Smooth muscle cell (in vitro differentiated cells): ENCODE results near the gene ZNF652. TPM values are rescaled to one million over a fixed set of nuclear protein-coding genes. Genes with fewer than 3 reads are reported as not detected.

Experiments used
- DNase-seq: peaks from one replicate; lab custom pipeline; 2025; ENCODE audit not compliant: unreplicated experiment; lab: John Stamatoyannopoulos, UW
- H2AFZ ChIP-seq: fragments of 200-600 bp; sonication (generic); 2 replicates; pipeline ENCODE4 v1.6.0; 2016; ENCODE audit warnings: antibody characterized with exemption, low read depth, mild to moderate bottlenecking
- H3F3A ChIP-seq: fragments of 200-600 bp; sonication (generic); 2 replicates; pipeline ENCODE4 v1.6.0; 2017; ENCODE audit warnings: antibody characterized with exemption, low read depth
- H3K27ac ChIP-seq: fragments of 200-600 bp; sonication (generic); 2 replicates; pipeline ENCODE4 v1.5.1; 2016; ENCODE audit warnings: low read depth, mild to moderate bottlenecking
- H3K27me3 ChIP-seq: fragments of 200-600 bp; sonication (generic); 2 replicates; pipeline ENCODE4 v1.6.1; 2016; ENCODE audit warnings: low read depth, mild to moderate bottlenecking
- H3K36me3 ChIP-seq: fragments of 200-600 bp; sonication (generic); 2 replicates; pipeline ENCODE4 v1.5.1; 2016; ENCODE audit warnings: low read depth
- H3K4me1 ChIP-seq: fragments of 200-600 bp; sonication (generic); 2 replicates; pipeline ENCODE4 v1.5.1; 2016; ENCODE audit warnings: low read depth
- H3K4me2 ChIP-seq: fragments of 200-600 bp; sonication (generic); 2 replicates; pipeline ENCODE4 v1.6.0; 2016; ENCODE audit warnings: mild to moderate bottlenecking
- H3K4me3 ChIP-seq: fragments of 200-600 bp; sonication (generic); 2 replicates; pipeline ENCODE4 v1.5.1; 2016; ENCODE audit warnings: mild to moderate bottlenecking
- H3K79me2 ChIP-seq: fragments of 200-600 bp; sonication (generic); 2 replicates; pipeline ENCODE4 v1.6.0; 2016; ENCODE audit warnings: low read depth, mild to moderate bottlenecking
- H3K9ac ChIP-seq: fragments of 200-600 bp; sonication (generic); 2 replicates; pipeline ENCODE4 v1.6.0; 2016; ENCODE audit warnings: low read depth
- H3K9me3 ChIP-seq: fragments of 200-600 bp; sonication (generic); replicated peaks from 2 replicates; pipeline ENCODE4 v1.5.1; 2016; ENCODE audit warnings: low read depth
- H4K20me1 ChIP-seq: fragments of 200-600 bp; sonication (generic); 2 replicates; pipeline ENCODE4 v1.6.0; 2016; ENCODE audit warnings: low read depth
- WGBS: methylation state at CpG from one replicate; pipeline ENCODE4 v1.1.7; 2016; ENCODE audit warnings: low lambda C conversion rate; 5-methylcytosine and 5-hydroxymethylcytosine counted together
- polyA plus RNA-seq: library from polyadenylated mRNA; unstranded; fragments of >200 nt; fragmentation: Nextera tagmentation; extraction: Ambion mirVana; gene quantifications from 2 replicates; pipeline ENCODE4 v1.2.1, GENCODE V29; 2016
- total RNA-seq: library from RNA; depleted of rRNA; stranded (reverse); fragments of >200 nt; gene quantifications from 2 replicates; pipeline ENCODE4 v1.2.3, GENCODE V29; 2014
- TF ChIP-seq, protein P1 (sequence below): fragments of 200-600 bp; sonication (generic); IDR thresholded peaks from 2 replicates; pipeline ENCODE4 v1.5.1; 2017; ENCODE audit warnings: borderline replicate concordance, mild to moderate bottlenecking, antibody characterized with exemption; ENCODE audit not compliant: insufficient read depth, poor library complexity, severe bottlenecking

Gene ZNF652
- total and polyA plus RNA-seq, 2 experiments from 2014 or later, result 18.3 to 48.8 TPM

DNA sequence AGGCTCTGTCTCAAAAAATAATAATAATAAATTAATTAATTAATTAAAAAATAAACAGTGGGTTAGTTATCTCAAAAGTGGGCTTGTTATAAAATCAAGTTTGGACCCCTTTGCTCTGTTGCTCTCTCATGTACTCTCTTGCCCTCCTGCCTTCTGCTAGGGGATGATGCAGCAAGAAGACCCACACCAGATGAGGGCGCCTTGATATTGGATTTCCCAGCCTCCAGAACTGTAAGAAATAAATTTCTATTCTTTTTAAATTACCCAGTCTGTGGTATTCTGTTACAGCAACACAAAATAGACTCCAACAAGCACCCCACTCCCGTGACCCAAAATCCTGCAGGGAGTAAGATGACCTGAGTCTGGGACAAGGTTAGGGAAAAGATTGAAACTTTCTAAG, 2.1 kb upstream of the ZNF652 start:
- no peaks in the 10 kb centered on the region for H3K27me3 ChIP-seq
- WGBS, result 65% methylated on average over 2 of the region's 2 CpGs
- TF ChIP-seq, protein P1, sequence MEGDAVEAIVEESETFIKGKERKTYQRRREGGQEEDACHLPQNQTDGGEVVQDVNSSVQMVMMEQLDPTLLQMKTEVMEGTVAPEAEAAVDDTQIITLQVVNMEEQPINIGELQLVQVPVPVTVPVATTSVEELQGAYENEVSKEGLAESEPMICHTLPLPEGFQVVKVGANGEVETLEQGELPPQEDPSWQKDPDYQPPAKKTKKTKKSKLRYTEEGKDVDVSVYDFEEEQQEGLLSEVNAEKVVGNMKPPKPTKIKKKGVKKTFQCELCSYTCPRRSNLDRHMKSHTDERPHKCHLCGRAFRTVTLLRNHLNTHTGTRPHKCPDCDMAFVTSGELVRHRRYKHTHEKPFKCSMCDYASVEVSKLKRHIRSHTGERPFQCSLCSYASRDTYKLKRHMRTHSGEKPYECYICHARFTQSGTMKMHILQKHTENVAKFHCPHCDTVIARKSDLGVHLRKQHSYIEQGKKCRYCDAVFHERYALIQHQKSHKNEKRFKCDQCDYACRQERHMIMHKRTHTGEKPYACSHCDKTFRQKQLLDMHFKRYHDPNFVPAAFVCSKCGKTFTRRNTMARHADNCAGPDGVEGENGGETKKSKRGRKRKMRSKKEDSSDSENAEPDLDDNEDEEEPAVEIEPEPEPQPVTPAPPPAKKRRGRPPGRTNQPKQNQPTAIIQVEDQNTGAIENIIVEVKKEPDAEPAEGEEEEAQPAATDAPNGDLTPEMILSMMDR, result no peak
- H3K9me3 ChIP-seq, result no peaks in the 10 kb centered on the region
- peaks cover 27% of the 10 kb centered on the region for H3K4me1 ChIP-seq
- no peaks in the 10 kb centered on the region for H3K36me3 ChIP-seq
- H2AFZ ChIP-seq, result no peak overlapping the region
- H3K27ac ChIP-seq, result no peak overlapping the region
- no peak for DNase-seq
- H3K79me2 ChIP-seq, result peaks cover 24% of the 10 kb centered on the region
- no peak overlapping the region for H3K9ac ChIP-seq
- no peak overlapping the region for H3K4me3 ChIP-seq
- no peaks in the 10 kb centered on the region for H3F3A ChIP-seq
- H4K20me1 ChIP-seq, result peaks cover 23% of the 10 kb centered on the region
- no peak overlapping the region for H3K4me2 ChIP-seq

DNA sequence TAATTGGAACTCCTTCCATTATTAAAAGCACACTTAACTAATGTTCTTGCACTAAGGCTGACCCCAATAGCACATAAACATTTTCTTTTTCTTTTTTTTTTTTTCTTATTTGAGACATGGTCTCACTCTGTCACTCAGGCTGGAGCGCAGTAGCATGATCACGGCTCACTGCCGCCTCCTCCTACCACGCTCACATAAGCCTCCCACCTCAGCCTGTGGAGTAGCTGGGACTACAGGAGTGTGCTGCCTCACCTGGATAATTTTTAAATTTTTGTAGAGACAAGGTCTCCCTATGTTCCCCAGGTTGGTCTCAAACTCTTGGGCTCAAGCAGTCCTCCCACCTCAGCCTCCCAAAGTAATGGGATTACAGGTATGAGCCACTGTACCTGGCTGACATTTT, 1.2 kb upstream of the ZNF652 start:
- Histone ChIP-seq H3K79me2 (peaks cover 33% of the 10 kb centered on the region), H2AFZ (no peak overlapping the region), H3K27ac (no peak overlapping the region), H3K4me2 (peak overlapping the region; percentile 99), H3K36me3 (no peaks in the 10 kb centered on the region), H3K27me3 (no peaks in the 10 kb centered on the region), H3F3A (no peaks in the 10 kb centered on the region), H4K20me1 (peaks cover 32% of the 10 kb centered on the region), H3K4me1 (peaks cover 30% of the 10 kb centered on the region), H3K4me3 (no peak overlapping the region), H3K9me3 (no peaks in the 10 kb centered on the region), H3K9ac (no peak overlapping the region)
- WGBS, result 89% methylated on average over 4 of the region's 4 CpGs
- TF ChIP-seq, protein P1, result no peak
- DNase-seq, result no peak

DNA sequence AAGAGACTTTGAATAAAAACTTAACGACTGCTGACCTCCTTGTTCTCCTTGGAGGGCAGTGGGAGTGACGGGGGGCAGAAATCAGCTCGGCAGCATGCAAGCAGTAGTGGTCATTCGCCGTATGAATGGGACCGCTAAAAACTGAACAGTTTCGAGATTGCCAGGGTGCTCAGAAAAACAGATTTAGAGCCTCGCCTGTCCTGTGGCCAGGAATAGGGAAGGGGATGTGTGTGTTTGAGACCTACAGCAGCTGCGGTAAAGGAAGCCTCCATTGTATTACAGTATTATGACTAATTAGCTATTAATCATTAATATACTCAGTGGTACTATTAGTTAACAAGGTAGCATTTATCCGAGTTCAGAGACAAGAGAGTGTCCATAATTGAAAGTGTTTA, 670 bp upstream of the ZNF652 start:
- no peak for DNase-seq
- Histone ChIP-seq H4K20me1 (peaks cover 37% of the 10 kb centered on the region), H2AFZ (peak overlapping the region; percentile 51), H3K9me3 (no peaks in the 10 kb centered on the region), H3K9ac (no peak overlapping the region), H3K4me3 (peak overlapping the region; percentile 99), H3K79me2 (peaks cover 38% of the 10 kb centered on the region), H3K36me3 (no peaks in the 10 kb centered on the region), H3K4me2 (peak overlapping the region; percentile 99), H3K27ac (peak overlapping the region; percentile 90), H3F3A (no peaks in the 10 kb centered on the region), H3K4me1 (peaks cover 30% of the 10 kb centered on the region), H3K27me3 (no peaks in the 10 kb centered on the region)
- 26% methylated on average over 10 of the region's 10 CpGs for whole genome bisulfite sequencing
- TF ChIP-seq, protein P1, result no peak

DNA sequence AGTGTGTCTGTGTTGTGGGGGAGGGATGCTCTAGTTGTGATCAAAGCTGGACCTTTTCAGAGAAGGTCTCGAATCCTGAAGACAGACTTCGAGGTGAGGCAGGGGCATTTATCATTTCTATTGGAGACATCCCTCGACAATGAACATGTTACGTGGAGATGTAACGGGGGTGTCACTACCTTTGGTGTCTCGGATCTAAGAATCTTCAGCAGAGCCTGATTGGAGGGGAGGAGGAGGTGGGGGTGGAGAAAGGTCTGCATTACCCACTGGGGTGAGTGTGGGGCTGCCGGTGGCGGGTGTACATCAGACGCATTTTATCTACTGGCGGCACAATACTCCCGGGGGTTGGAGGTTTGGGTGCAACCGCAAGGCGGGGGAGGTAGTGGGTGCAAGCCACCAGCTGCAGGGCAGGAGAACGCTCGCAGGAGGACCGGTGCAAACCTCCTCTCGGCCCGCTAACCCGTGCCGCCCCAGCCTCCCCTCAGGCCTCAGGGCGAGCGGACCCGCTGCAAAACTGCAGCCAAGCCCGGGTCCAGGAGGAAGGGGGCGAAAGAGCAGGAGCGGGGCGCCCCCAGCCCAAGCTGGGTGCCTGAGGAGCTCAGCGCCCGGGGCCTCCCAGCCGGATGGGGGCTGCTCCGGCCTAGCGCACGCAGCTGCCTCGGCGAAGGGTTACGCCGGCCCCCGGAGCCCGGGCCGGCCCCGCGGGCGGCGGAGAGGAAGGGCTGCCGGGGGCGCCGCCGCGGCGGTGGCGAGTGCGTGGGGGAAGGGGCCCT, 735 bp downstream of the ZNF652 start:
- Histone ChIP-seq H3K36me3 (no peaks in the 10 kb centered on the region), H3F3A (no peaks in the 10 kb centered on the region), H3K27ac (peak overlapping the region; percentile 90), H3K27me3 (no peaks in the 10 kb centered on the region), H3K9me3 (no peaks in the 10 kb centered on the region), H3K4me2 (peak overlapping the region; percentile 99), H3K4me1 (peaks cover 30% of the 10 kb centered on the region), H2AFZ (no peak overlapping the region), H4K20me1 (peaks cover 51% of the 10 kb centered on the region), H3K79me2 (peaks cover 52% of the 10 kb centered on the region), H3K9ac (peak overlapping the region; percentile 91), H3K4me3 (peak overlapping the region; percentile 99)
- TF ChIP-seq, protein P1, result no peak
- under 1% methylated on average over 32 of the region's 52 CpGs for WGBS
- DNase-seq, result peak; percentile 26
